Natural killer cell (primary cell): ENCODE results near the gene CD53. TPM values are rescaled to one million over a fixed set of nuclear protein-coding genes. Genes with fewer than 3 reads are reported as not detected.
A peak's percentile ranks its signal among the peaks of the same experiment; 100 is the strongest.

ENCODE experiments used
- ATAC-seq, 3 donors: fragments of 150-1000 bp in 2 of 3; fragments of 200-7000 bp in 1 of 3; cut with Tn5 transposase; 1 replicate in 1 of 3; 2 replicates in 2 of 3; pipeline ENCODE4 v1.10.0; 2021; ENCODE audit warnings: mild to moderate bottlenecking in 2 of 3, moderate library complexity in 2 of 3
- DNase-seq, 2 donors: peaks; one replicate each; pipeline versions ENCODE4 v3.0.0 to v3.0.0-alpha.2; 2013 to 2021; ENCODE audit warnings: mixed read lengths in 1 of 2
- H3K27ac ChIP-seq: one replicate; pipeline ENCODE4 v1.5.1; 2013; ENCODE audit warnings: mild to moderate bottlenecking, low read length
- H3K27me3 ChIP-seq: one replicate; pipeline ENCODE4 v1.6.1; 2013; ENCODE audit warnings: low read length; ENCODE audit not compliant: control insufficient read depth, insufficient read depth
- H3K36me3 ChIP-seq: one replicate; pipeline ENCODE4 v1.6.1; 2013; ENCODE audit warnings: low read length; ENCODE audit not compliant: control insufficient read depth, insufficient read depth
- H3K4me1 ChIP-seq: one replicate; pipeline ENCODE4 v1.6.1; 2013; ENCODE audit warnings: low read length; ENCODE audit not compliant: control insufficient read depth, insufficient read depth
- H3K4me3 ChIP-seq: one replicate; pipeline ENCODE4 v1.5.1; 2013; ENCODE audit warnings: low read length
- H3K9me3 ChIP-seq: one replicate; pipeline ENCODE4 v1.6.1; 2013; ENCODE audit warnings: low read length; ENCODE audit not compliant: control insufficient read depth, insufficient read depth
- H3K27ac Mint-ChIP-seq, 2 donors: one replicate each; pipeline ENCODE4 v1.8.0; 2022; ENCODE audit warnings: mild to moderate bottlenecking in 2 of 2, mixed read lengths in 2 of 2, moderate library complexity in 1 of 2
- H3K27me3 Mint-ChIP-seq, 2 donors: one replicate each; pipeline ENCODE4 v1.8.0; 2022; ENCODE audit warnings: low read depth in 2 of 2, mixed read lengths in 2 of 2
- H3K36me3 Mint-ChIP-seq: one replicate; pipeline ENCODE4 v1.8.0; 2022; ENCODE audit warnings: mixed read lengths
- H3K4me1 Mint-ChIP-seq, 2 donors: one replicate each; pipeline ENCODE4 v1.8.0; 2022; ENCODE audit warnings: mixed read lengths in 2 of 2
- H3K4me3 Mint-ChIP-seq: one replicate; pipeline ENCODE4 v1.8.0; 2022; ENCODE audit warnings: mild to moderate bottlenecking, moderate library complexity, mixed read lengths
- H3K9me3 Mint-ChIP-seq, 2 donors: one replicate each; pipeline ENCODE4 v1.8.0; 2022; ENCODE audit warnings: mixed read lengths in 2 of 2
- WGBS: methylation state at CpG from one replicate; pipeline ENCODE4 v1.1.7; 2013; ENCODE audit warnings: missing lambda C conversion rate; ENCODE audit not compliant: insufficient coverage; 5-methylcytosine and 5-hydroxymethylcytosine counted together
- intact Hi-C: fragments of 100-400 bp; cut with micrococcal nuclease; formaldehyde crosslinking; loops from one replicate; pipeline ENCODE4 v1.14.2; 2022
- total RNA-seq, 4 donors: library from RNA; stranded (reverse); fragments of 120-200 nt in 1 of 4; gene quantifications; one replicate each; pipeline versions ENCODE4 v1.2.3 to v1.2.4, GENCODE V29; 2013 to 2022
- TF ChIP-seq, protein P1 (sequence below): fragments of 200-600 bp; IDR thresholded peaks from one replicate; pipeline ENCODE4 v1.8.0; 2022; ENCODE audit warnings: antibody characterized with exemption

Gene CD53
- total RNA-seq, 3 donors from 2014 or later (not counting 1 experiment from before 2014, with no cell fraction given): 522 to 584 (median 541) TPM

DNA sequence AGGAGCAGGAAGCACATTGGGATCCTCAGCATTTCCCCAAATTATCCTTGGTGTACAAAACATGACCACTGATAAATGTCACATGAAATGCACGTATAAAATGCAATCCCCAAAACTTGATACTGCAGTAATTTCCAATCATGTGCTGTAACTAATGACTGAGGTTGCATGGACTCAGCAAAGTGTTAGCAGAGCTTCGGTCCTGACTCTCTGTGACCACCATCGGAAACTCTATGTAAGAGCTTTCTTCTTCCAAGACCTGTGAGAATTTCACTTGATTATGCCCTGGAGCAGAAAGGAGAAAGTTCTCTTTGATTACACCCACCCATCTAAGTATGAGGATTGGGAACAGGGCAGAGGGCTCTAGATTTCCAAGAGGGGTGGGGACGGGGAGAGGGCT, 908 bp downstream of the CD53 start:
- 0% methylated on average over 3 of the region's 4 CpGs for WGBS
- Mint-ChIP-seq H3K36me3 (peaks cover 24% of the 10 kb centered on the region), H3K27ac (peak overlapping the region; percentile 92 to 99), H3K27me3 (no peaks in the 10 kb centered on the region), H3K9me3 (no peaks in the 10 kb centered on the region), H3K4me1 (peaks cover 51 to 79% of the 10 kb centered on the region in 2 donors), H3K4me3 (peak overlapping the region; percentile 99)
- DNase-seq (peak in 1 of 2 donors; percentile 39), ATAC-seq (peak in 1 of 3 donors; percentile 7)
- intact Hi-C loops: loop anchor here (1.0 to 10.0 kb wide), 4 partner anchors 7 to 721 kb away; partner anchors contain the start of gene LRIF1
- H3K4me3 ChIP-seq: peak overlapping the region; percentile 71
- TF ChIP-seq, protein P1, sequence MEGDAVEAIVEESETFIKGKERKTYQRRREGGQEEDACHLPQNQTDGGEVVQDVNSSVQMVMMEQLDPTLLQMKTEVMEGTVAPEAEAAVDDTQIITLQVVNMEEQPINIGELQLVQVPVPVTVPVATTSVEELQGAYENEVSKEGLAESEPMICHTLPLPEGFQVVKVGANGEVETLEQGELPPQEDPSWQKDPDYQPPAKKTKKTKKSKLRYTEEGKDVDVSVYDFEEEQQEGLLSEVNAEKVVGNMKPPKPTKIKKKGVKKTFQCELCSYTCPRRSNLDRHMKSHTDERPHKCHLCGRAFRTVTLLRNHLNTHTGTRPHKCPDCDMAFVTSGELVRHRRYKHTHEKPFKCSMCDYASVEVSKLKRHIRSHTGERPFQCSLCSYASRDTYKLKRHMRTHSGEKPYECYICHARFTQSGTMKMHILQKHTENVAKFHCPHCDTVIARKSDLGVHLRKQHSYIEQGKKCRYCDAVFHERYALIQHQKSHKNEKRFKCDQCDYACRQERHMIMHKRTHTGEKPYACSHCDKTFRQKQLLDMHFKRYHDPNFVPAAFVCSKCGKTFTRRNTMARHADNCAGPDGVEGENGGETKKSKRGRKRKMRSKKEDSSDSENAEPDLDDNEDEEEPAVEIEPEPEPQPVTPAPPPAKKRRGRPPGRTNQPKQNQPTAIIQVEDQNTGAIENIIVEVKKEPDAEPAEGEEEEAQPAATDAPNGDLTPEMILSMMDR: no peak
- peaks cover 24% of the 10 kb centered on the region for H3K4me1 ChIP-seq
- no peaks in the 10 kb centered on the region for H3K9me3 ChIP-seq
- peaks cover 10% of the 10 kb centered on the region for H3K36me3 ChIP-seq
- peak overlapping the region; percentile 94 for H3K27ac ChIP-seq
- H3K27me3 ChIP-seq: no peaks in the 10 kb centered on the region

DNA sequence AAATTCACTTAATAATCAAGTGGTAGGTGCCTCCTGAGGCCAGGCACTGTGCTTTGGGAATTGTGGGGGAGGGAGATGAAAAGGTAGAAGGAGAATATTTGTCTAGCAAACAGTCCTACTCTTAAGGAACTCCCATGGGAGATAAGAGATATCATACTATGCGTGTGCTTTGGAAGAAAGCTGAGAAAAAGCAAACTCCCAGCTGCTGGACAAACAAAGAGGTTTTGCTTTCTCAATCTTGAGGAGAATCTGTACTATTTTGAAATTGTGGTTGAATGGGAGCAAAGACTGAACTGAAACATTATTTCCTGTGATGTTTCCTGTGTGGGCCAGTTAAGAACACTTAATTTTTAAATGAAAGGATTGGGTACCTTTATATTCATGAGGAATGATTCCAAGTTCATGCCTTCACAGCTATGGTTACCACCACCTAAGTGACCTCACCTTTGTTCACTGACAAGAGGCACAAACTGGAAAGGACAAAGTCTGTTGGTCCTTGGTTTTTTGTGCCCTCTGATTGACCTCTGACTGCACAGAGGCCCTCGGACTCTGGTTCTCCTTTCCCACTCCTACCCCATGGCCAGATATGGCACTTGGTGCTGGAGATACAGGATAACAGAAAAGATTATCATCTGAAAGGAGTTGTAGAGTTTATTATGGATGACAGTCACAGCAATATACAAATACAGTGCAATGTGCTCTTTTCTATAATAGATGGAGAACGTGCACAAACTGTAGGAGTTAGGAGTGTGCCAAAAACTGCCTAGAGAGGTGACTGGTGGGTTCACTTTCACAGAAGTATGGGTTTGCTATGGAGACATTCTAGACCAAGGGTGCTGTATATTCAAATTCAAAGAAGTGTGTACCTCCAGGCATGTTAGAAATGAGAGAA, 1.6 kb downstream of the CD53 start:
- Mint-ChIP-seq H3K27me3 (no peaks in the 10 kb centered on the region), H3K27ac (peak overlapping the region; percentile 92 to 99), H3K4me1 (peaks cover 51 to 83% of the 10 kb centered on the region in 2 donors), H3K9me3 (no peaks in the 10 kb centered on the region), H3K36me3 (peaks cover 24% of the 10 kb centered on the region), H3K4me3 (peak overlapping the region; percentile 99)
- Histone ChIP-seq H3K36me3 (peaks cover 12% of the 10 kb centered on the region), H3K27ac (peak overlapping the region; percentile 94), H3K27me3 (no peaks in the 10 kb centered on the region), H3K9me3 (no peaks in the 10 kb centered on the region), H3K4me3 (peak overlapping the region; percentile 71), H3K4me1 (peaks cover 26% of the 10 kb centered on the region)
- 3% methylated on average over 3 of the region's 3 CpGs for WGBS
- DNase-seq (peak in 1 of 2 donors; percentile 61), ATAC-seq (peak; percentile 19 to 50 (median 27))
- intact Hi-C loops: loop anchor here (1.0 to 10.0 kb wide), 4 partner anchors 89 to 720 kb away; partner anchors contain the start of genes DENND2D and LRIF1
- TF ChIP-seq, protein P1: no peak

DNA sequence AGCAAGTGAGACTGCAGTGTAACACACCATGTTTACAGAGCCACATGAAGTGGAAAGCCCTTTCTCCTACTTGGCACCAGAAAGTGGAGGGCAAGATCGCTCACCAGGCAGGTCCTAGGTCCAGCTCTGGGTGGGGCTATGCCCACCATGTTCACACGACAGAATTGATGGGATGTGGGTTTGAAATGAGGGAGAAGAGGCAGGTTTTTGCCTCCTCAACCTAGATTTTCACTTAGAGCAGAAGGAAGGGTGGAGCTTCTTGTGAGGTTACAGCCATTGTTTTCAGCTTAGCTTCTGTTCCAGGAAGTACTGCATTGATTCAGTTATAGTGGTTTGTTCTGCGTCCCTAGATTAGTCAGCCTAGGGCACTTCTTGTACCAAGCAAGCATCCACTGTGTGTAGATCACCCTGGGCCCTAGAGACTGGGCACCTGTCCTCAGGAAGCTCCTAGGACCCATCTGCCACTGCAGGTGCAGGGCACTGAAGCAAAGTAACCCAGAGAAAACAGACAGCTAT, 2.3 kb downstream of the CD53 start:
- Mint-ChIP-seq H3K4me1 (peaks cover 57 to 90% of the 10 kb centered on the region in 2 donors), H3K9me3 (no peaks in the 10 kb centered on the region), H3K36me3 (peaks cover 24% of the 10 kb centered on the region), H3K27me3 (no peaks in the 10 kb centered on the region), H3K27ac (peak overlapping the region; percentile 92 to 99), H3K4me3 (peak overlapping the region; percentile 99)
- Histone ChIP-seq H3K4me1 (peaks cover 33% of the 10 kb centered on the region), H3K27ac (peak overlapping the region; percentile 94), H3K27me3 (no peaks in the 10 kb centered on the region), H3K9me3 (no peaks in the 10 kb centered on the region), H3K36me3 (peaks cover 12% of the 10 kb centered on the region), H3K4me3 (peak overlapping the region; percentile 71)
- TF ChIP-seq, protein P1: no peak
- intact Hi-C loops: loop anchor here (5.0 to 10.0 kb wide), 2 partner anchors 327 to 720 kb away; partner anchors contain the start of gene DENND2D
- WGBS: 0% methylated on average over 3 of the region's 3 CpGs
- ATAC-seq (peak; percentile 55 to 74 (median 69)), DNase-seq (peak; percentile 42 to 75)
